ENCODE measurements around the gene HCFC1. TPM values are rescaled to one million over a fixed set of nuclear protein-coding genes. Genes with fewer than 3 reads are reported as not detected.

Gene HCFC1
- polyA plus RNA-seq, 2 of the 4 experiments (the other 2 are of a cell fraction), result 4.4 to 33.3 TPM

DNA sequence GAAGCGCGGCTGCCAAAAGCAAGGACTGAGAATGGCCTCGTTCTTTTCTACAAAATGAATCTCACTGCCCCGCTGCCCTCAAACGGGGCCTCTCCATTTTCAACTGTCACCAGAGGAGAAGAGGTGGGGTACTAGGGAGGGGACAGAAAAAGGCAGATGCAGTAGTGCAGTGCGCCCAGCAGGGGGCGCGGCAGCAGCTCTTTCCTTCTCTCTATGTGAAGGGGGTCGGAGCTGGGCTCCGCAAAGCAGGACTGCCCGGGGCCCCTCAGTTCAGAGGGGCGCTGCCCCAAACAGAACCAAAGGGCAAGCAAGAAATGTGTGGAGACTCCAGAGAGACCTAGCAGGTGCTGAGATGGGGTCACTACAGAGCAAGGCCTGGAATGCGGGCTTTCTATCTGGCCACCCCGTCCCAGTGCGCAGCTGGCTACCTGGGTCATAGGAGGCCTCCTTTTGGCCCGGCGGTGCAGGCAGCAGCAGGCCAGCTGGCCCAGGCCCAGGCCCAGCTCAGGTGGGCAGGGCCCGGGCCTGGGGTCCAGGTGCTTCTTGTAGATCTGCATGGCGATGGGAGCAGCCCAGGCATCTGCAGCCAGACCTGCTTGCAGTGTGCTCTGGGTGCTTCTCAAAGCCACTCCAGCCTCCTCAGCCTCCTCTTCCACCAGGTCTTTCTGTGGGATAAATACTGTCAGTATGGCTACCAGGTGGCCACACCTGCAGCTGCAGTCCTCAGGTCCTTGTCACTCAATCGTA lies 42.2 kb upstream of the HCFC1 start:
- Histone ChIP-seq H3K9me3 (no peaks in the 10 kb centered on the region), H3K27ac (0 out of 6 replicates have a peak overlapping the region, but pooled peaks have one; percentile 16 to 30), H3K4me1 (peaks cover 21% of the 10 kb centered on the region), H3K4me2 (no peak overlapping the region), H3K4me3 (no peak overlapping the region)
- FAIRE-seq, result no peak
- ChIA-PET POLR2A (interaction anchor here (1.8 kb wide), 1 partner anchor 33 kb away, joined by 6 read pairs; no protein-coding TSS in a partner anchor), CTCF (interaction anchor here (0.7 to 3.0 kb wide), 41 partner anchors 8 to 317 kb away, joined by 3 to 22 read pairs (median 6); no protein-coding TSS in a partner anchor)
- TF ChIP-seq SMC3 (IDR thresholded peaks at IDR 0.05) (peak; percentile 61), FOXS1 (CRISPR knock-in tag; IDR thresholded peaks at IDR 0.05) (no peak), JUN (IDR thresholded peaks at IDR 0.05) (peak in 1 of 2 experiments; percentile 7; a peak in 1 of 5 replicates), BHLHE40 (IDR thresholded peaks at IDR 0.05; ENCODE audit: low read depth, low read length) (no peak), RAD21 (conservative IDR thresholded peaks at IDR 0.05 in 1 of 2, IDR thresholded peaks at IDR 0.05 in 1 of 2) (peak; percentile 49 to 50; a peak in 3 of 5 replicates)
- TF ChIP-seq, protein P1, sequence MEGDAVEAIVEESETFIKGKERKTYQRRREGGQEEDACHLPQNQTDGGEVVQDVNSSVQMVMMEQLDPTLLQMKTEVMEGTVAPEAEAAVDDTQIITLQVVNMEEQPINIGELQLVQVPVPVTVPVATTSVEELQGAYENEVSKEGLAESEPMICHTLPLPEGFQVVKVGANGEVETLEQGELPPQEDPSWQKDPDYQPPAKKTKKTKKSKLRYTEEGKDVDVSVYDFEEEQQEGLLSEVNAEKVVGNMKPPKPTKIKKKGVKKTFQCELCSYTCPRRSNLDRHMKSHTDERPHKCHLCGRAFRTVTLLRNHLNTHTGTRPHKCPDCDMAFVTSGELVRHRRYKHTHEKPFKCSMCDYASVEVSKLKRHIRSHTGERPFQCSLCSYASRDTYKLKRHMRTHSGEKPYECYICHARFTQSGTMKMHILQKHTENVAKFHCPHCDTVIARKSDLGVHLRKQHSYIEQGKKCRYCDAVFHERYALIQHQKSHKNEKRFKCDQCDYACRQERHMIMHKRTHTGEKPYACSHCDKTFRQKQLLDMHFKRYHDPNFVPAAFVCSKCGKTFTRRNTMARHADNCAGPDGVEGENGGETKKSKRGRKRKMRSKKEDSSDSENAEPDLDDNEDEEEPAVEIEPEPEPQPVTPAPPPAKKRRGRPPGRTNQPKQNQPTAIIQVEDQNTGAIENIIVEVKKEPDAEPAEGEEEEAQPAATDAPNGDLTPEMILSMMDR (IDR thresholded peaks at IDR 0.05), result peak; percentile 76
- TF ChIP-seq, protein P2, sequence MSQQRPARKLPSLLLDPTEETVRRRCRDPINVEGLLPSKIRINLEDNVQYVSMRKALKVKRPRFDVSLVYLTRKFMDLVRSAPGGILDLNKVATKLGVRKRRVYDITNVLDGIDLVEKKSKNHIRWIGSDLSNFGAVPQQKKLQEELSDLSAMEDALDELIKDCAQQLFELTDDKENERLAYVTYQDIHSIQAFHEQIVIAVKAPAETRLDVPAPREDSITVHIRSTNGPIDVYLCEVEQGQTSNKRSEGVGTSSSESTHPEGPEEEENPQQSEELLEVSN (IDR thresholded peaks at IDR 0.05; ENCODE audit: borderline replicate concordance, low read depth), result no peak
- WGBS (ENCODE audit: missing lambda C conversion rate), result 51% methylated on average over 17 of the region's 20 CpGs
- DNase-seq (ENCODE audit: low read depth in 1 of 2, low spot score in 1 of 2), result peak; percentile 42 to 64
- peak; percentile 65 to 84 for ATAC-seq

DNA sequence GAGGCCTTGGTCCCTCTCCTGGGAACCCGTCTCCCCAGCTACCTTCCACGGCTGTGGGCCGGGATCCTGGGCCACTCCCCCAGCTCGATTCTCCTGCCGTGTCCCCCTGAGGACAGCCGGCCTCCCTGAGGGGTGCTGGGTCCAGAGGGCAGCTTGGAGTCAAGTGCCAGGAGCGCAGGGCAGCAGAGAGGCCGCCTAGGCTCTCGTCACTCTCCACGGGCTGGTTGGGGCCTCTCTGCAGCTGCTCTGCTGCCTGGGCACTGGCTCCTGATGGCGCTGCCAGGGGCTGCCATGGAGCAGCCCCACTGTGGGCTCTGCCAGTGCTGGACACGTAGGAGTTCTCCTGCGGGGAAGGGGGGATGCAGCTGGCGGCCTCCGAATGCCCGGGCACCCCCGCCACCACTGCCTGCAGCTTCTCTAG lies 41.4 kb upstream of the HCFC1 start:
- no peaks in the 10 kb centered on the region for H3K9me3 ChIP-seq
- FAIRE-seq (no peak), ATAC-seq (no peak), DNase-seq (ENCODE audit: low read depth in 1 of 2, low spot score in 1 of 2) (no peak)
- H3K27ac ChIP-seq, result peak overlapping the region; percentile 27 to 30; a peak in 1 of 6 replicates
- 100% methylated on average over 3 of the region's 17 CpGs for WGBS (ENCODE audit: missing lambda C conversion rate)
- H3K4me3 ChIP-seq, result no peak overlapping the region
- POLR2A ChIA-PET, result interaction anchor here (1.8 kb wide), 1 partner anchor 33 kb away, joined by 6 read pairs; no protein-coding TSS in a partner anchor
- no peak for TF ChIP-seq EHMT2 (IDR thresholded peaks at IDR 0.05; ENCODE audit: low read depth)
- no peak for TF ChIP-seq ZNF302 (CRISPR knock-in tag; IDR thresholded peaks at IDR 0.05)
- TF ChIP-seq TFCP2L1 (CRISPR knock-in tag; IDR thresholded peaks at IDR 0.05), result no peak
- no peak for TF ChIP-seq FOSB (CRISPR knock-in tag; IDR thresholded peaks at IDR 0.05)
- no peak for TF ChIP-seq RCOR1 (IDR thresholded peaks at IDR 0.05; ENCODE audit: low read depth, low read length)
- no peak for TF ChIP-seq CEBPB (IDR thresholded peaks at IDR 0.05)
- CTCF ChIA-PET, result interaction anchor here (0.7 to 3.0 kb wide), 33 partner anchors 9 to 317 kb away, joined by 3 to 22 read pairs (median 6); no protein-coding TSS in a partner anchor
- peaks cover 17% of the 10 kb centered on the region for H3K4me1 ChIP-seq
- no peak overlapping the region for H3K4me2 ChIP-seq

DNA sequence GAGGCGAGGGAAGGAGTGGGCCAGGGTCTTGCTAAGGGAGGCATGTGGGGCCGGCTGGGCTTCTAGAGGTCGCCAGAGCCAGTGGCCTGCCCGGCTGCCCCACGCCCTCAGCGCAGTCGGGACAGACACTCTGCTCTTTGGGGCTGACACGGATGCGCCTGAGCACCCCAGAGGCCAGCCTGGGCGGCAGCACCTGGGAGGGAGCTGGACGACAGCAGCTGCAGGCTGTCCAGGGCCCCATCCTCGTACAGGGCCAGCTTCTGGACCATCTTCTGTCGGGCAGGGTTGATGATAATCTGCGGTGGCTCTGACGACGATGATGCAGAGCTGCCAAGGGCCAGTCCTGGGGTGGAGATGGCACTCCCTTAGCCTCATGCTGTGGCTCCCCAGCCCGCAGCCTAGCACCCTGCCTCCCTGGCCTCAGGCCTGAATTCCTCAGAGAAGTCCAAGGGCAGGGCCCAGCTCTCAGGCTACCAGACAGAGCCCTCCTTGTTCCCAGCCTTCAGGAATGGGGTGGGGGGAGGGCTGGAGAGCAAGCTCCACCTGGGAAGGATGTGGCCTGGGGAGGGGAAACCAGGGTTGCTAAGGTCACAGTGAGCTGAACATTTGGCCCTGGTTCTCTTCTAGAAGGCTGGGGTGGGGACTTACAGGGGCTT lies 40.8 kb upstream of the HCFC1 start:
- Histone ChIP-seq H3K4me1 (peaks cover 13% of the 10 kb centered on the region; the same call in 2 of the 3 replicates), H3K9me3 (no peaks in the 10 kb centered on the region), H3K27ac (peak overlapping the region in 1 of 2 experiments; percentile 27; a peak in 1 of 6 replicates), H3K4me2 (no peak overlapping the region), H3K4me3 (no peak overlapping the region)
- ChIA-PET CTCF (interaction anchor here (0.7 to 3.0 kb wide), 27 partner anchors 8 to 298 kb away, joined by 3 to 22 read pairs (median 8); no protein-coding TSS in a partner anchor), POLR2A (no interaction called here)
- no peak for FAIRE-seq
- DNase-seq (ENCODE audit: low read depth in 1 of 2, low spot score in 1 of 2), result no peak
- no peak for ATAC-seq
- WGBS (ENCODE audit: missing lambda C conversion rate), result 84% methylated on average over 9 of the region's 17 CpGs
- TF ChIP-seq, protein P2 (IDR thresholded peaks at IDR 0.05; ENCODE audit: borderline replicate concordance, low read depth), result no peak
- TF ChIP-seq ZFP36 (IDR thresholded peaks at IDR 0.05; ENCODE audit: borderline replicate concordance, partially characterized antibody) (no peak), CHD4 (IDR thresholded peaks at IDR 0.05; ENCODE audit: borderline replicate concordance) (no peak), RFX5 (IDR thresholded peaks at IDR 0.05) (no peak), BHLHE40 (IDR thresholded peaks at IDR 0.05; ENCODE audit: low read depth, low read length) (no peak), POLR2AphosphoS2 (conservative IDR thresholded peaks at IDR 0.05; ENCODE audit: low read length) (no peak), KDM1A (IDR thresholded peaks at IDR 0.05; ENCODE audit: low read depth) (no peak), HEYL (CRISPR knock-in tag; IDR thresholded peaks at IDR 0.05) (no peak), FOSB (CRISPR knock-in tag; IDR thresholded peaks at IDR 0.05) (no peak), NFE2L2 (conservative IDR thresholded peaks at IDR 0.05; ENCODE audit: low read length) (no peak), CHD2 (IDR thresholded peaks at IDR 0.05; ENCODE audit: low read length, partially characterized antibody) (no peak)
- TF ChIP-seq, protein P3, sequence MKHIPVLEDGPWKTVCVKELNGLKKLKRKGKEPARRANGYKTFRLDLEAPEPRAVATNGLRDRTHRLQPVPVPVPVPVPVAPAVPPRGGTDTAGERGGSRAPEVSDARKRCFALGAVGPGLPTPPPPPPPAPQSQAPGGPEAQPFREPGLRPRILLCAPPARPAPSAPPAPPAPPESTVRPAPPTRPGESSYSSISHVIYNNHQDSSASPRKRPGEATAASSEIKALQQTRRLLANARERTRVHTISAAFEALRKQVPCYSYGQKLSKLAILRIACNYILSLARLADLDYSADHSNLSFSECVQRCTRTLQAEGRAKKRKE (CRISPR knock-in tag; IDR thresholded peaks at IDR 0.05; ENCODE audit: low read depth), result no peak
- TF ChIP-seq, protein P4, sequence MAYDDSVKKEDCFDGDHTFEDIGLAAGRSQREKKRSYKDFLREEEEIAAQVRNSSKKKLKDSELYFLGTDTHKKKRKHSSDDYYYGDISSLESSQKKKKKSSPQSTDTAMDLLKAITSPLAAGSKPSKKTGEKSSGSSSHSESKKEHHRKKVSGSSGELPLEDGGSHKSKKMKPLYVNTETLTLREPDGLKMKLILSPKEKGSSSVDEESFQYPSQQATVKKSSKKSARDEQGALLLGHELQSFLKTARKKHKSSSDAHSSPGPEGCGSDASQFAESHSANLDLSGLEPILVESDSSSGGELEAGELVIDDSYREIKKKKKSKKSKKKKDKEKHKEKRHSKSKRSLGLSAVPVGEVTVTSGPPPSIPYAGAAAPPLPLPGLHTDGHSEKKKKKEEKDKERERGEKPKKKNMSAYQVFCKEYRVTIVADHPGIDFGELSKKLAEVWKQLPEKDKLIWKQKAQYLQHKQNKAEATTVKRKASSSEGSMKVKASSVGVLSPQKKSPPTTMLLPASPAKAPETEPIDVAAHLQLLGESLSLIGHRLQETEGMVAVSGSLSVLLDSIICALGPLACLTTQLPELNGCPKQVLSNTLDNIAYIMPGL (CRISPR knock-in tag; IDR thresholded peaks at IDR 0.05; ENCODE audit: borderline replicate concordance), result no peak

Data from A549 (cell line).